Suppressor macrophage treated with lipopolysaccharide for 1 hour (primary cell): Measurements from ENCODE around the gene RNF14.

Experiments used
- DNase-seq, 3 donors: peaks; one replicate each; pipeline ENCODE4 v3.0.0-alpha.2; 2020 to 2022

The RNF14 gene

DNA sequence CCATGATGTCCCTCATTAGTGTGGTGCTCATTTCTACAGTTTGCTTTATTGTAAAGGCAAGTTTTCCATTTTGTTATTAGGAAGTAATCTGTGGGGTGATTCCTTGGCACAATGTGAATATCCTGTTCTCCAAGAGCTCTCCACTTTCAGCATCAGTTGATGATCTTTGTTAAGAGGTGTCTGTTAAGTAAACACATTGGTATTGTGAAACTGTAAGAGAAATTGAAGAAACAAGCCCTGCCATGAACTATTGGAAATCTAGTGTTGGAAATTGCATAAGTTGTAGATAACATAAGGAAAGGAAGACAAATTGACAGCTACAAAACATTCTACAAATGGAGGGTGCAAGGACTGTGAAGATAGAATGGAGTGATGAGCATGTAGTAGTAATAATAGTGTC, 17.2 kb downstream of the RNF14 start:
- no peak for DNase-seq

- DNase-seq: no peak
These were observed 20.8 kb downstream of the RNF14 start for GRCh38 chr5:141989720-141990119.

GRCh38 chr5:141992349-141992963, 23.6 kb downstream of the RNF14 start:
- peak; percentile 83 for DNase-seq

DNA sequence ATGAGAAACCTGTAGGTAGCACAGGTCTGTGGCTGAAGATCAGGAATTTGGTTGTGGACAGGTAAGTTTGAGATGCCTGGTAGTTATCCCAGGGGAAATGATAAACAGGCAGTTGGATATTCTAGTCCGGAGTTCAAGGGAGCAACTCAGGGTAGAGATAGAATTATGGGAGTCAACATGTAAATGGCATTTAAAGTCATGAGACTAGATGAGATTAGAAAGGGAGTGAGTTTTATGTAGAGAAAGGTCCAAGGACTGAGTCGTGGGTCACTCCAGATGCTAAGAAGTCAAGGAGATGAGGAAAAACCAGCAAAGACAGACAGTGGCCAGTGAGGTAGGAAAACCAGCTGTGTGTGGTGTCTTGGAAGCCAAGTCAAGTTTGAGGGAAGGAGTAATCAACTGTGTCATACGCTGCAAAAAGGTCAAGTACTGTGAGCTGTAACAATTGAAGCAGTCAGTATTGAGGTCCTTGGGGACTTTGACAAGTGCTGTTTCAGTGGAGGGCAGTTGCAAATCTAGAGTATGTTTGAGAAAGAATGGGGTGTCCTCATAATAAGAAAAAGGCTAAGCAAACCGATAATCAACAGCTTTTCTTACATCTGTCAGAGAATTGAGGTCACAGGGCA, 25.7 kb downstream of the RNF14 start:
- DNase-seq: no peak

DNA sequence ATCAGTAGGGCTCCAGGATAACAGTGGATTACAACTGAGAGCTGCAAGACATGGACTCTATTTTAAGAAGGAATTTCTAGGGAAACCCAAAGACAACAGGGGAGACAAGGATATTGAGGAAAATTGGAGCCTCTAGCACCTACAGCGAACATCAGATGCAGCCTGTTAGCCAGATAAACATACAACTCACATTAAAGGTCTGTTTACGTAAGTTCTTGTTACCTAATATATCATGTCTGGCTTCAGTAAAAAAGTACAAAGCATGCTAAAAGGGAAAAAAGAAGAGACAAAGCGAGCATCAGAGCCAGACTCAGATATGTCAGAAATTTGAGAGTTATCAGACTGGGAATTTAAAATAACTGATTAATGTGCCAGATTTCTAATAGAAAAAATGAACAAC, 26.8 kb downstream of the RNF14 start:
- DNase-seq: no peak

DNA sequence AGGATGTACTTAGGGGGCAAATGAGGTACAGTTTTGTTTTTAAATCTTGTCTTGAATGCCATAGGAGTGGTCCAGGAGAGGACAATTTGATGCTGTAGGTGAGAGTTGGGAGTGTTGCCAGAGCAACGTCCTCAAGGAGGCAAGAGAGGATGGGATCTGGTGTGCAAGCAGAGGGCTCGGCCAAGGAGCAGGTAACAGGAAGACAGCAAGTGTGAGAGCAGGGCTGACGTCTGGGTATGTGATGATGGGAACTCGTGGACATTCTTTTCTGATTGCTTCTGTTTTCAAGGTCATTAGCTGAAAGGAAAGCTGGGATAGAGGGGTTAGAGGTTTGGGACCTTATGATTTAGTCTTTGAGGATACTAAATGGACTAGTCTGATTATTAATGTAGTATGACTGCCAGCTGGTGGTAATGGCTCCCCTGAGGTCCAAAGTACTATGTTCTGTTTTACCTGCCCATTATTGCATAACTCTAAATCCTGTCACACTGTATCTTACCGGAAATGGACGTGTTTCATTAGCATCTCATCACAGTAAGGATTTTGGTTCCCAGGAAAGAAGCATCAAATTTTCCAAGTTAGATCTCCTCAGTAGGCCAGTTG, 28.6 kb downstream of the RNF14 start:
- DNase-seq: no peak

GRCh38 chr5:142000173-142000572, 31.3 kb downstream of the RNF14 start:
- DNase-seq: no peak

DNA sequence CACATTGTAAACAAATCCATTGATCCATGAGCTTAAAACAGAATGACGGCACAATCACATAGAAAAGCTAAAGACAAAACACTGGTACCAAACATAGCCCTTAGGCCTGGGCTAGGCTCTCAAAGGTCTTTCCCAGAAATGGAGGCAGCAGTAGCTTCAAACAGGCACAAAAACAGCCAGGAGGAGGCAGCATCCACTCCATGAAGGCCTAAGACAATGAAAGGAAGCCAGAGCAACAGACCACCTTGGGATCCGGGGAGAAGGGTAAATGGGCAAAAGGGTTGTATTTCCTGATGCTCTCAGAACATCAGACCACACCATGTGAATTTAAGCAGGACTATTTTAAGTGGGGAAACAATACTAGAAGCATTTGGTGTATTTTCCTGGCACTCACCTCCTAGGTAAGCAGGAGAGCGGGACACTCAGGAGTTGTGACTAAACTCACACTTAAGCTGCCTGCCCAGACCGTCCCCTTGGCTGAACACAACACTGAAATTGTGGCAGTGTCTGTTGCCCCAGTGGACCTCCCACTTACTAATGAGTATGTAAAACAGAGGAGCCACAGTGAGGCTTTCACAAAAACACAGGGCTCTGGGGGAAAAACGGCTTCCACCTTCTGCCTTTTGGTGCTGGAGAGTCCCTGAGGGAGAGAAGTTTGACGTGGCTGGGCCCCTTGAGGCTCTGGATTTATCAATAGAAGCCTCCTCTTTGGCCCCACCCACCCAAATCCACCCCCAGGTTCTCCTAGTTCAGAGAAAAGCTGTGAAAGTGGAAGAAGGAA, 32.0 kb downstream of the RNF14 start:
- DNase-seq: peak in 1 of 3 donors; percentile 24

DNA sequence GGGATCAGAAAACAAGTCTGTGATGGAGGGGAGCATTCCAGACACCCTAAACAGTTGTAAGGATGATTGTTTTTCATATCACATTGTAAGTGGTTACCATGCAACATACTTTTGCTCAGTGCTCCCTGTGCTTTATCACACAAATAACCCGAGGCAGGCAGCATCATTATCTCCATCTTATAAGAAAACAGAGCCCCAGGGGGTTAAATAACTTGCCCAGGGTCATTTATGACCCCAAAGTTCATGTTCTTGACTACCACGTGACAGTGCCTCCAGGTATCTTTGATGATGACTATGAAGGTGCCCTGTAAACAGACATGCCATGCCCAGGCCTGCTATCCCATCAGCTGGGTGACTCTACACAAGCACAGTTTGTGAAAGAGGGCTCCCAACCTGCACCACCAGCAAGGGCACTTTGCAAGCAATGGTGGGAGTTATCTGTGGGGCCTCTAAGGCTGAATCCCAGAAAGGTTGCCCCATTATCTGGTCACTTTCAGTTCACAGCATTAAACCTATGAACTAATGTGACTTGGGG, 34.4 kb downstream of the RNF14 start:
- no peak for DNase-seq

GRCh38 chr5:142006363-142007236, 37.7 kb downstream of the RNF14 start:
- DNase-seq: peak; percentile 28 to 47 (median 42)

DNA sequence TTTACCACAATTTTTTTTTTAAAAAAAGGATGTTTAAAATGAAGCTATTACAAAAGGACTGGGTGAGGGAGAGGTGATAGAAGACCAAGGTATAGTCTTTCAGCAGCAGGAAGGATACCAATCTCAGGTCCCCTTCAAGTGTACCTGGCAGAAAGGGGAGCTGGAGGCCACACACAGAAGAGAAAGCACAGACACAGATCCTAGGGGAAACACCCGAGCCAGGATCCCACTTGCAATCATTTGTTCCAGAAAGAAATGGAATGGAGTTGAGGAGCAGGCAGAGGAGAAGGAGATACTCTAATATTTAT, 38.3 kb downstream of the RNF14 start:
- no peak for DNase-seq

DNA sequence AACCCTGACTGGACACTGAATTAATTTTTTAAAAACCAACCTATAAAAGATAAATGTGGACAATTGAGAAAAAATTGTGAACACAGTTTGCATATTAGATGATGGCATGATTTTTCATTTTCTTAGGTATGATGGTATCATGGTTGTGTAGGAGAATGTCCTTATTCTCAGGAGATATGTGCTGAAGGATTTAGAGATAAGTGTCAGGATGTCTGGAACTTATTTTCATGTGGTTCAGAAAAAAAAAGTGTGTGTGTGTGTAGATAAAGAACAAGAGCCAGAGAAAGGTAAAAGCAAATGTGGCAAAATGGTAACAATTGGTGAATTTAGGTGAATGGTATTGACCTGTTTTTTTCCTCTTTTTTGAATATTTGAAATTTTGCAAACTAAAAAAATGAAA, 39.9 kb downstream of the RNF14 start:
- no peak for DNase-seq

DNA sequence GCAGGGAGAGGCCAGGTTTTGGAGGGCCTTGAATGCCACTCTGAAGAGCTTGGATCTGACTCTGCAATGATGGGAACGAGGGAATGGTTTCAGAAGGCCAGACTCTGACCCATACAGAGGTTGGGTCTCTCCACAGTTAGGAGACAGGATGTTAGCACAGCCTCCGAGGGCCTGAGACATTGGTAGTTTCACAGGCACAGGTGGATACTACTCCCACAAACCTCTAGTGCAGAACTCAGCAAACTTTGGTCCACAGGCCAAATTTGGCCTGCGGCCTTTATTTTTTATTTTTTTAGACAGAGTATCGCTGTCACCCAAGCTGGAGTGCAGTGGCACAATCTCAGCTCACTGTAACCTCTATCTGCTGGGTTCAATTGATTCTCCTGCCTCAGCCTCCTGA, 41.0 kb downstream of the RNF14 start:
- no peak for DNase-seq

GRCh38 chr5:142011572-142012185, 42.8 kb downstream of the RNF14 start:
- DNase-seq: peak in 1 of 3 donors; percentile 29

GRCh38 chr5:142012186-142012785, 43.4 kb downstream of the RNF14 start:
- DNase-seq: peak; percentile 63 to 76 (median 63)

- peak; percentile 88 to 95 (median 91) for DNase-seq
These were observed 44.0 kb downstream of the RNF14 start, which contains the start of gene GNPDA1 for GRCh38 chr5:142012792-142013388. Gene GNPDA1 (minus strand): TSS chr5:142013027. CDS start chr5:142012035, 992 bp downstream.

- DNase-seq: peak; percentile 43 to 79 (median 66)
These were observed 45.0 kb downstream of the RNF14 start for GRCh38 chr5:142013734-142014521.

GRCh38 chr5:142014911-142015584, 46.1 kb downstream of the RNF14 start:
- DNase-seq: peak; percentile 46 to 69 (median 67)

DNA sequence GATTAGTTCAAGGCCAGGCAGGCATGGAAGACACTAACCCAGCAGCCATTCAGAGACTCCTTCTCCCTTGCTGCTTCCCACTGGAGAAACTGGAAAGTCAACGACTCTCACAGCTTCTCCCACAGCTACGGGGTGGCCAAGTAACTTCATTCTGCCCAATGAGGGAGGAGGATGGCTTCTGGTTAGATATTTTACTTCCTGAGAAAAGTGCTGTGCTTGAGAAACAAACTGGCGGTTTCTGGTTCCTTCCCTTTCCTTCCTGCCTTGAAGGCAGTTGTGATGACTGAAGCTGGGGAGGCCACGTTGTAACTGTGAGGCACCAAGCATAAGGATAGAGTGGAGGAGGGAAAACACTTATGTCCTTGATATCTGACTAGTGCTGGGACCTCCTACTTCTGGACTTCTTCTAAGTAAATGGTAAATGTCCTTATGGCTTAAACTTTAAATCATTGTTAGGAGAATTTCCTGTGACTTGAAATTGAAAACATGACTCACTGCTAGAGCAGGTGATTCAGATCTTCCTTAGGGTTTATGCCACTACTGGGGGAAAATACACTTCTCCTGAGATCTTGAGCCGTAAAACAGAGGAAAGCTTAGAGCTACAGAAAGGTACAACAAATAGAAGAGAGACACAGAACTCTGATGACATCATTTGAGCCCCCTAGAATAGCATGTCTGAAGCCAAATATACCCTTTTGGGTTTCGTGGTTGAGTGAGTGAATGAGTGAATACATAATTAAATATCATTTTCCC, 47.1 kb downstream of the RNF14 start:
- peak; percentile 75 to 88 (median 86) for DNase-seq
